Activated T-cell treated with anti-CD3 and anti-CD28 coated beads, Interleukin-2, amount 50 U/mL, for 72 hours (primary cell): ENCODE measurements around the gene GP9. TPM values are rescaled to one million over a fixed set of nuclear protein-coding genes. Genes with fewer than 3 reads are reported as not detected.

ENCODE experiments used
- ATAC-seq, 2 donors: fragments of 150-1000 bp; cut with Tn5 transposase; replicated peaks in 1 of 2; 2 replicates each; pipeline ENCODE4 v1.10.0; 2021; ENCODE audit warnings: moderate library complexity in 2 of 2, mild to moderate bottlenecking in 1 of 2
- DNase-seq, 2 donors: peaks; one replicate each; pipeline ENCODE4 v3.0.0; 2021 to 2022; ENCODE audit warnings: mixed read lengths in 1 of 2
- H3K27ac Mint-ChIP-seq: one replicate; pipeline ENCODE4 v1.8.0; 2022; ENCODE audit warnings: mild to moderate bottlenecking, moderate library complexity, mixed read lengths
- H3K27me3 Mint-ChIP-seq: one replicate; pipeline ENCODE4 v1.8.0; 2022; ENCODE audit warnings: low read depth, mixed read lengths
- H3K36me3 Mint-ChIP-seq, 2 donors: one replicate each; pipeline ENCODE4 v1.8.0; 2022; ENCODE audit warnings: mixed read lengths in 2 of 2, mild to moderate bottlenecking in 1 of 2; ENCODE audit not compliant: insufficient read depth in 2 of 2
- H3K4me1 Mint-ChIP-seq: one replicate; pipeline ENCODE4 v1.8.0; 2022; ENCODE audit warnings: low read depth, mixed read lengths
- H3K4me3 Mint-ChIP-seq, 2 donors: one replicate each; pipeline ENCODE4 v1.8.0; 2022; ENCODE audit warnings: mild to moderate bottlenecking in 2 of 2, mixed read lengths in 2 of 2, moderate library complexity in 2 of 2
- H3K9me3 Mint-ChIP-seq, 2 donors: one replicate each; pipeline ENCODE4 v1.8.0; 2022; ENCODE audit warnings: mixed read lengths in 2 of 2
- total RNA-seq, 2 donors: library from RNA; stranded (reverse); gene quantifications; one replicate each; pipeline ENCODE4 v1.2.3, GENCODE V29; 2022

The GP9 gene
- not detected for total RNA-seq

GRCh38 chr3:129060276-129061022 lies at the start of gene GP9:
Gene GP9 (plus strand): TSS chr3:129060779. CDS start chr3:129061740, 961 bp downstream.
- no peak within 1 kb of the TSS for H3K27ac Mint-ChIP-seq
- peaks cover 8% of the 10 kb centered on the region for H3K4me1 Mint-ChIP-seq
- no peaks in the 10 kb centered on the region for H3K9me3 Mint-ChIP-seq
- DNase-seq (no peak), ATAC-seq (peak; percentile 43 to 62)
- H3K36me3 Mint-ChIP-seq: no peaks in the 10 kb centered on the region
- no peak within 1 kb of the TSS for H3K4me3 Mint-ChIP-seq
- H3K27me3 Mint-ChIP-seq: no peaks in the 10 kb centered on the region

DNA sequence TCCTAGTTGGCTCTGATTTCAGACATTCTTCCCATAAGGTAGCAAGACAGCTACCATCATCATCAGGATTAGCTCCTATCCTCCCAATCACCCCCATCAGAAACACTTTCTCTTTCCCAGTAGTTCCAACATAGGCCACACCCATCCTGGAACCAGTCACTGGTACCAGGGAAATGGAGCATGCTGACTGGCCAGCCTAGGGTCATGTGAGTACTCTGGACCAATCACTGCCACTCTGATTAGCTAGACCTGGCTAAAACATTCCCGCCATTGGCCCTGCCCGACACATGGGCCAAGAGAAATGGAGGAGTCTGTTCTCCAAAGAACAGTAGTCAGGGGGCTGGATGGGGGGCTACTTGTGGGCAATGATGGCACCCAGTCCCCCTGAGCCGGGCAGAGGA lies 47.1 kb upstream of the GP9 start:
- DNase-seq (no peak), ATAC-seq (no peak)
- Mint-ChIP-seq H3K36me3 (no peaks in the 10 kb centered on the region), H3K4me1 (peaks cover 36% of the 10 kb centered on the region), H3K27ac (no peak overlapping the region), H3K27me3 (no peaks in the 10 kb centered on the region), H3K4me3 (no peak overlapping the region), H3K9me3 (no peaks in the 10 kb centered on the region)

- H3K4me3 Mint-ChIP-seq: no peak overlapping the region
Measured at GRCh38 chr3:129014148-129014547, 46.4 kb upstream of the GP9 start.

GRCh38 chr3:129014793-129015345 lies 45.7 kb upstream of the GP9 start:
- Mint-ChIP-seq H3K9me3 (no peaks in the 10 kb centered on the region), H3K4me1 (peaks cover 36% of the 10 kb centered on the region), H3K36me3 (no peaks in the 10 kb centered on the region), H3K27me3 (no peaks in the 10 kb centered on the region), H3K27ac (peak overlapping the region; percentile 15), H3K4me3 (peak overlapping the region; percentile 32 to 87)
- ATAC-seq (no peak), DNase-seq (no peak)

More at GRCh38 chr3:129014148-129014547, 46.4 kb upstream of the GP9 start:
- H3K9me3 Mint-ChIP-seq: no peaks in the 10 kb centered on the region
- ATAC-seq (no peak), DNase-seq (no peak)
- no peak overlapping the region for H3K27ac Mint-ChIP-seq
- peaks cover 36% of the 10 kb centered on the region for H3K4me1 Mint-ChIP-seq
- H3K36me3 Mint-ChIP-seq: no peaks in the 10 kb centered on the region
- no peaks in the 10 kb centered on the region for H3K27me3 Mint-ChIP-seq

- H3K27ac Mint-ChIP-seq: peak overlapping the region; percentile 99
- DNase-seq (peak; percentile 46 to 49), ATAC-seq (peak; percentile 70 to 75)
- H3K4me1 Mint-ChIP-seq: peaks cover 36% of the 10 kb centered on the region
- H3K27me3 Mint-ChIP-seq: no peaks in the 10 kb centered on the region
- no peaks in the 10 kb centered on the region for H3K36me3 Mint-ChIP-seq
- no peaks in the 10 kb centered on the region for H3K9me3 Mint-ChIP-seq
- peak overlapping the region; percentile 85 to 87 for H3K4me3 Mint-ChIP-seq
Measured at GRCh38 chr3:129015388-129016105, 45.0 kb upstream of the GP9 start.

DNA sequence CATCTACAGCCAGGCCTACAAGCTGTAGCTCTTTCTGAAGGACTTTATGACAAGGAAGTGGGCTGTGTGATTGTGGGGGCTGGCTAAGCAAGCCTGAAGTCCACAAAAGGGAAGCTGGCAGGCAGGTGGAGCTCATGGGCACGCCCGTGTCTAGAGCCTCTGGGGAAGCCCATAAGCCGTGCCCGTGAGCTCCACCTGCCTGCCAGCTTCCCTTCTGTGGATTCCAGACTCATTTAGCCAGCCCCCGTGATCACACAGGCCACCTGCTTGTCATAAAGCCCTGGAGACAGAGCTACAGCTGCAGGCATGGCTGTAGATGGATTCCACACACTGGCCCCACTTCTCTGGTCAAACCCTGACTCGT lies 44.2 kb upstream of the GP9 start:
- H3K4me1 Mint-ChIP-seq: peaks cover 36% of the 10 kb centered on the region
- H3K36me3 Mint-ChIP-seq: no peaks in the 10 kb centered on the region
- peak overlapping the region; percentile 99 for H3K27ac Mint-ChIP-seq
- peak; percentile 79 to 83 for ATAC-seq
- peak; percentile 56 to 65 for DNase-seq
- H3K4me3 Mint-ChIP-seq: peak overlapping the region; percentile 85 to 87
- no peaks in the 10 kb centered on the region for H3K27me3 Mint-ChIP-seq
- no peaks in the 10 kb centered on the region for H3K9me3 Mint-ChIP-seq

DNA sequence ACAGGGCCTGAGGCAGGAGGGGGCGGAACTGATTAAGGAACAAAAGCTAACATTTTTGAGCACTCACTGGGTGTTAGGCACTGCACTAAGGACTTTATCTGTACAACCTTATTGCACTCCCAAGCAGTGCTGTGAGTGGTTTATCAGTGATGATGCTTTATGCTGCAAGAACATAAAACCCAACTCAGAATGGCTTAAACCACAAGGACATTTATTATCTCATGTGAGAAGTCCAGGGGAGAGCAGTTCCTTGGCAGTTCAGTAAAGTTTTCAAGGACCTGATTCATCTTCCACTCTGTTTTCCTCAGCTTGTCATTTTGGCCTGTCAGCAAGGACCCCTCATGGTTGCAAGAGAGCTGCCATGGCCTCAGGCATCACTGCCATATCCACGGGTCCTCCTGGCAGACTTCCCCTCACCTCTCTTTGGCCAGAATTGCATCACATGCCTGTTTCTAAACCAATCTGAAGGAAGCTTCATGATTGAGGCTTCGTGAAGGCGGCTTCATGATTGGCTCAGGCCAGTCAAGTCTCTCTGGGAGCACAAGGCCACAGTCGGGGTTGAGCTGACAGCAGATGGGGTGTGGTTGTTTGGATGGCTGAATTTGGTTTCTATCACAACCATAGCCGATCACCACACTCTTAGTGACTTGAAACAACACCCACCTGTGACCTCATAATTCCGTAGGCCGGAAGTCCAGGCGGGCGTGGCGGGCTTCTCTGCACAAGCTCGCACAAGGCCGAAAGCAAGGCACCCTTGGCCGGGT lies 43.7 kb upstream of the GP9 start:
- peaks cover 36% of the 10 kb centered on the region for H3K4me1 Mint-ChIP-seq
- peak overlapping the region; percentile 85 to 87 for H3K4me3 Mint-ChIP-seq

DNA sequence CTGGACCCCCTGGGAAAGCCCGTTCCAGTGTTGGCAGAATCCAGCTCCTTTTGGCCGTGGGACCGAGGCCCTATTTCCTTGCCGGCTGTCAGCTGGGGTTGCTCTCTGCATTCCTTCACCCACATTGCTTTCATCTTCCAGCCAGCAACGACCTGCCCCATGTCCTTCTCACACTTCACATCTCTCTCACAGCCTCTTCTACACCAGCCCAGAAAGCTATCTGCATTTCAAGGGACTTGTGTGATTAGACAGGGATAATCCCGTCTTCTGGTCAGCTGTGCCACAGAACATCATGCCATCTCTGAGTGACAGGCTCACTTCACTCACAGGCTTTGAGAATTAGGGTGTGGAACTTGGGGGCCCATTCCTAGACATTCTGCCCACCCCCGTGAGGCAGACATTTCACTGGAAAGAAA lies 43.1 kb upstream of the GP9 start:
- no peak for ATAC-seq
- peak overlapping the region; percentile 19 to 33 for H3K4me3 Mint-ChIP-seq
- peaks cover 36% of the 10 kb centered on the region for H3K4me1 Mint-ChIP-seq
- no peaks in the 10 kb centered on the region for H3K36me3 Mint-ChIP-seq
- no peak for DNase-seq
- no peaks in the 10 kb centered on the region for H3K9me3 Mint-ChIP-seq
- H3K27ac Mint-ChIP-seq: no peak overlapping the region
- H3K27me3 Mint-ChIP-seq: no peaks in the 10 kb centered on the region

More for the DNA sequence above, 43.7 kb upstream of the GP9 start:
- Mint-ChIP-seq H3K9me3 (no peaks in the 10 kb centered on the region), H3K36me3 (no peaks in the 10 kb centered on the region), H3K27ac (peak overlapping the region; percentile 35), H3K27me3 (no peaks in the 10 kb centered on the region)
- DNase-seq (peak in 1 of 2 donors; percentile 20), ATAC-seq (peak in 1 of 2 donors; percentile 8)

- H3K27ac Mint-ChIP-seq: no peak overlapping the region
- no peaks in the 10 kb centered on the region for H3K27me3 Mint-ChIP-seq
- no peaks in the 10 kb centered on the region for H3K36me3 Mint-ChIP-seq
- H3K9me3 Mint-ChIP-seq: no peaks in the 10 kb centered on the region
- ATAC-seq (no peak), DNase-seq (no peak)
- peaks cover 36% of the 10 kb centered on the region for H3K4me1 Mint-ChIP-seq
- H3K4me3 Mint-ChIP-seq: no peak overlapping the region
Measured at GRCh38 chr3:129018271-129018670, 42.3 kb upstream of the GP9 start.

DNA sequence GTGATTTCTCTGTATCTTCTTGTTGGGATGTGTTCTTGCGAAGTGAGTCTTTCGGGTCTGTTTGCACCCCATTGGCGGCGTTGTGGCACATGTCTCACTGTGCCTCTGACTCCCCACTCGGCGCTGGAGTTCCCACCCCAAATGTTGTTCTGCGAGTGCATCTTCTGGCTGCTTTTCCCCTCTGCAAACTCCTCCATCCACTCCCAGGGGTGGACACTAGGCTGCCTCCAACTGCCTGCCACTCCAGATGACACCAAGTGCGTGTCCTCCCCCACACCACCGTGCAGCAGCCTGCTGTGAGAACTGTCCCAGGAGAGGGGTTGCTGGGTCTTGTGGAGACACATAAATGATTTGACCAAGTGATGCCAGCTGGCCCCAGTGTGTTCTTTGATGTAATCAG lies 41.8 kb upstream of the GP9 start:
- ATAC-seq: no peak
- H3K4me1 Mint-ChIP-seq: peaks cover 32% of the 10 kb centered on the region
- H3K27ac Mint-ChIP-seq: no peak overlapping the region

GRCh38 chr3:129019266-129019665 lies 41.3 kb upstream of the GP9 start:
- ATAC-seq (no peak), DNase-seq (no peak)
- Mint-ChIP-seq H3K4me1 (peaks cover 32% of the 10 kb centered on the region), H3K4me3 (no peak overlapping the region), H3K36me3 (no peaks in the 10 kb centered on the region), H3K27me3 (no peaks in the 10 kb centered on the region), H3K27ac (no peak overlapping the region), H3K9me3 (no peaks in the 10 kb centered on the region)

More for the DNA sequence above, 41.8 kb upstream of the GP9 start:
- no peaks in the 10 kb centered on the region for H3K9me3 Mint-ChIP-seq
- no peaks in the 10 kb centered on the region for H3K36me3 Mint-ChIP-seq
- no peaks in the 10 kb centered on the region for H3K27me3 Mint-ChIP-seq
- H3K4me3 Mint-ChIP-seq: no peak overlapping the region
- DNase-seq: no peak

- H3K4me3 Mint-ChIP-seq: no peak overlapping the region
- H3K27me3 Mint-ChIP-seq: no peaks in the 10 kb centered on the region
- H3K4me1 Mint-ChIP-seq: peaks cover 20% of the 10 kb centered on the region
- no peaks in the 10 kb centered on the region for H3K36me3 Mint-ChIP-seq
- ATAC-seq (no peak), DNase-seq (no peak)
- no peaks in the 10 kb centered on the region for H3K9me3 Mint-ChIP-seq
- H3K27ac Mint-ChIP-seq: no peak overlapping the region
Measured at GRCh38 chr3:129020691-129021090, 39.9 kb upstream of the GP9 start.

- no peak overlapping the region for H3K4me3 Mint-ChIP-seq
- ATAC-seq (no peak), DNase-seq (no peak)
- no peaks in the 10 kb centered on the region for H3K27me3 Mint-ChIP-seq
- no peak overlapping the region for H3K27ac Mint-ChIP-seq
- no peaks in the 10 kb centered on the region for H3K36me3 Mint-ChIP-seq
- peaks cover 19% of the 10 kb centered on the region for H3K4me1 Mint-ChIP-seq
- no peaks in the 10 kb centered on the region for H3K9me3 Mint-ChIP-seq
Measured at GRCh38 chr3:129021140-129021551, 39.4 kb upstream of the GP9 start.
